Measurements from ENCODE around the gene IPCEF1. TPM values are rescaled to one million over a fixed set of nuclear protein-coding genes. Genes with fewer than 3 reads are reported as not detected.
A peak's percentile ranks its signal among the peaks of the same experiment; 100 is the strongest.

Gene IPCEF1
- total RNA-seq (ENCODE audit: unreplicated experiment): 18.8 TPM
- long read RNA-seq, partial matches to known transcripts: 1 of 8 reads
- long read RNA-seq, other reads (novel, unspliced or antisense): 5 of 8 reads

GRCh38 chr6:154356690-154357089, at the start of gene IPCEF1:
Gene IPCEF1 (minus strand): TSS chr6:154356803. CDS start chr6:154265947, 90,856 bp downstream.
- Mint-ChIP-seq H3K27me3 (ENCODE audit: unreplicated experiment) (peaks cover 7% of the 10 kb centered on the region), H3K36me3 (ENCODE audit: low read depth, unreplicated experiment) (peaks cover 4% of the 10 kb centered on the region), H3K4me3 (ENCODE audit: unreplicated experiment) (no peak within 1 kb of the TSS), H3K27ac (ENCODE audit: unreplicated experiment) (peak within 1 kb of the TSS; percentile 28), H3K4me1 (ENCODE audit: unreplicated experiment) (peaks cover 24% of the 10 kb centered on the region), H3K9me3 (ENCODE audit: unreplicated experiment) (no peaks in the 10 kb centered on the region)
- DNase-seq (ENCODE audit: low spot score): no peak
- TF ChIP-seq CTCF (IDR thresholded peaks at IDR 0.05; ENCODE audit: unreplicated experiment): no peak

GRCh38 chr6:154406301-154406700, 49.7 kb upstream of the IPCEF1 start:
- H3K36me3 Mint-ChIP-seq (ENCODE audit: low read depth, unreplicated experiment): peaks cover 22% of the 10 kb centered on the region
- no peaks in the 10 kb centered on the region for H3K9me3 Mint-ChIP-seq (ENCODE audit: unreplicated experiment)
- H3K4me1 Mint-ChIP-seq (ENCODE audit: unreplicated experiment): no peaks in the 10 kb centered on the region
- DNase-seq (ENCODE audit: low spot score): no peak
- no peak overlapping the region for H3K27ac Mint-ChIP-seq (ENCODE audit: unreplicated experiment)
- TF ChIP-seq CTCF (IDR thresholded peaks at IDR 0.05; ENCODE audit: unreplicated experiment): no peak
- H3K27me3 Mint-ChIP-seq (ENCODE audit: unreplicated experiment): peaks cover 5% of the 10 kb centered on the region
- H3K4me3 Mint-ChIP-seq (ENCODE audit: unreplicated experiment): no peak overlapping the region

GRCh38 chr6:154404791-154405400, 48.3 kb upstream of the IPCEF1 start:
- no peak for TF ChIP-seq CTCF (IDR thresholded peaks at IDR 0.05; ENCODE audit: unreplicated experiment)
- peaks cover 5% of the 10 kb centered on the region for H3K27me3 Mint-ChIP-seq (ENCODE audit: unreplicated experiment)
- no peak overlapping the region for H3K27ac Mint-ChIP-seq (ENCODE audit: unreplicated experiment)
- H3K4me3 Mint-ChIP-seq (ENCODE audit: unreplicated experiment): no peak overlapping the region
- peaks cover 16% of the 10 kb centered on the region for H3K36me3 Mint-ChIP-seq (ENCODE audit: low read depth, unreplicated experiment)
- H3K9me3 Mint-ChIP-seq (ENCODE audit: unreplicated experiment): no peaks in the 10 kb centered on the region
- H3K4me1 Mint-ChIP-seq (ENCODE audit: unreplicated experiment): peaks cover under 1% of the 10 kb centered on the region
- no peak for DNase-seq (ENCODE audit: low spot score)

- Mint-ChIP-seq H3K27me3 (ENCODE audit: unreplicated experiment) (peaks cover 5% of the 10 kb centered on the region), H3K4me1 (ENCODE audit: unreplicated experiment) (peaks cover 9% of the 10 kb centered on the region), H3K27ac (ENCODE audit: unreplicated experiment) (no peak overlapping the region), H3K36me3 (ENCODE audit: low read depth, unreplicated experiment) (peaks cover 16% of the 10 kb centered on the region), H3K9me3 (ENCODE audit: unreplicated experiment) (no peaks in the 10 kb centered on the region), H3K4me3 (ENCODE audit: unreplicated experiment) (no peak overlapping the region)
- TF ChIP-seq CTCF (IDR thresholded peaks at IDR 0.05; ENCODE audit: unreplicated experiment): no peak
- no peak for DNase-seq (ENCODE audit: low spot score)
These were observed 47.2 kb upstream of the IPCEF1 start for GRCh38 chr6:154403788-154404187.

GRCh38 chr6:154402081-154402780, 45.6 kb upstream of the IPCEF1 start:
- H3K4me3 Mint-ChIP-seq (ENCODE audit: unreplicated experiment): no peak overlapping the region
- H3K4me1 Mint-ChIP-seq (ENCODE audit: unreplicated experiment): peaks cover 13% of the 10 kb centered on the region
- DNase-seq (ENCODE audit: low spot score): no peak
- no peak for TF ChIP-seq CTCF (IDR thresholded peaks at IDR 0.05; ENCODE audit: unreplicated experiment)
- H3K27ac Mint-ChIP-seq (ENCODE audit: unreplicated experiment): no peak overlapping the region
- H3K36me3 Mint-ChIP-seq (ENCODE audit: low read depth, unreplicated experiment): peaks cover 16% of the 10 kb centered on the region
- H3K9me3 Mint-ChIP-seq (ENCODE audit: unreplicated experiment): no peaks in the 10 kb centered on the region
- H3K27me3 Mint-ChIP-seq (ENCODE audit: unreplicated experiment): peaks cover 5% of the 10 kb centered on the region
